ENCODE data around the gene OR5A2.
"Not testable (repeated sequence)": the region's sequence is repeated elsewhere in the genome, so short reads cannot be mapped to it uniquely, and the experiment has no call there.

OR5A2 gene

GRCh38 chr11:59426361-59427067 is at the start of gene OR5A2:
Gene OR5A2, minus strand, starts transcription at chr11:59426413. Its CDS starts 3,460 bp downstream, at chr11:59422953.
- peak; percentile 61 for DNase-seq

DNA sequence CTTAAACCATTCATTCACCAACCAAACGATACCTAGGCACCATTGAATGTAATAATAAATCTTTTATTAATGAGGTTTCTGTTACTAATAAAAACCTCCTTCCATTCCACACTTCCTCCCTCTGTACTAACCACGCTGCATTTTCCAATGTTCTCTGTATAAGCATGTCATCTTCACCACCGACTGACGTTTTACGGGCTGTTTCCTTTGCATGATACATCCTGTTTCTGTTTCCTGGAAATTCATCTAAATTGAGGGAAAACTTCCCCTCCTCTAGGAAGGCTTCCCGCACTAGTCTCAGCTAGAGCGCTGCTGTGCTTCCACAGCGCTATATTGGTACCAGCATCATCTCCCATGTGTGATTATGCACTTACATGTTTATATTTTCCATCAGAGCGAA is 49.0 kb upstream of the OR5A2 start:
- no peak for DNase-seq

GRCh38 chr11:59473015-59473414 is 46.8 kb upstream of the OR5A2 start, which contains the start of gene OR4D10:
Gene OR4D10, plus strand, starts transcription at chr11:59473315. Its CDS starts 4,115 bp downstream, at chr11:59477430.
- DNase-seq = no peak

GRCh38 chr11:59463190-59463641 is 37.0 kb upstream of the OR5A2 start:
- no peak for DNase-seq

DNA sequence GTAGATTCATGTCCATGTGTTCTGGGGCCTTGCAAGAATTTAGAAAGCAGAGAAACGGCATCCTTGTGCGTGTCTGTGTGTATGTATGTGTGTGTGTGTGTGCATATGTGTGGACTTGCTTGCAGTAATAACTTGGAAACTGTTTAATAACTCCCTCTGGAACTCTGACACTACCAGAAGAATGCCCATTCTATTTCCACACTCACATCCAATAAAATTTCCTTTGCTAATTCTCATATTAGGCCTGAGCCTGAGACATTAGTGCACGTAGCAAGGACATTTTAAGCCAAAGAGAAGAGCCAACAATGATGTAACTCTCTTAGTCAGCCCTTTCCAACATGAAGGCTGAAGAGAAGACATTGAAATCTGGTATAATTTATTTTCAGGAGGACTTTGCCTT is 33.7 kb upstream of the OR5A2 start:
- no peak for DNase-seq

DNA sequence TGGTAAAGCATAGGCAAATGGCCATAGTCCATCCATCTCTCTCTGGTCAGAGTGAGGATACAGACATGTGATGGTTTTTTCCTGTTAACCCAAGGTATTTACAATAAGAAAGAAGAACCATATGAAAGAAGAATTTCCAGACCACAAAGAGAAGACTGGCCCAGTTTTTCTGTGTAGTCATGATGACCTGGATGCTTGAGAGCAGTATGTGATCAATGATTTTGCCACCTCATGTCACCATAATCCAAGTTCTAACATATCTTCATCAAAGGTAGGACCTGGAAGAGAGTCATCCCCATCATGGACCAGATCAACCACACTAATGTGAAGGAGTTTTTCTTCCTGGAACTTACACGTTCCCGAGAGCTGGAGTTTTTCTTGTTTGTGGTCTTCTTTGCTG is 30.4 kb upstream of the OR5A2 start, which contains the start of gene OR4D6:
Gene OR4D6 (plus strand): TSS at position 301 of the 400 bp plus-strand sequence. CDS start 0 bp downstream, at position 301.
- DNase-seq = no peak

DNA sequence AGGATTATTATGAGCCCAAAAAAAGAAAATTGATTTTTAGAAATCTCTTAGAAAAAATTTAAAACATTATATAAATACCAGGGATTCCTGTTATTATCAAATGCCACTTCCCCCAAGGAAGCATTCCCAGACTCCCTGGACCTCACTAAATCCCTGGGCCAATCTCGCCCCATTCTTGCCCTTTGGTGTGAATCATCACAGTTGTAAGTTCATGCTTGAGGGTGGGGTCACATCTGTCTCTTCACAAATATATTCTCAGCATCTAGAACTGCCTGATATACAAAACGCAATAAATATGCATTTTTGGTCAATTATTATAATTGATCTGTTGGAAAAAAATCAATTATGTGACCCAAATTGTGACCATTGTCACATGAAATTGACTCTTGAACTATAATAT is 22.3 kb upstream of the OR5A2 start:
- DNase-seq = no peak

DNA sequence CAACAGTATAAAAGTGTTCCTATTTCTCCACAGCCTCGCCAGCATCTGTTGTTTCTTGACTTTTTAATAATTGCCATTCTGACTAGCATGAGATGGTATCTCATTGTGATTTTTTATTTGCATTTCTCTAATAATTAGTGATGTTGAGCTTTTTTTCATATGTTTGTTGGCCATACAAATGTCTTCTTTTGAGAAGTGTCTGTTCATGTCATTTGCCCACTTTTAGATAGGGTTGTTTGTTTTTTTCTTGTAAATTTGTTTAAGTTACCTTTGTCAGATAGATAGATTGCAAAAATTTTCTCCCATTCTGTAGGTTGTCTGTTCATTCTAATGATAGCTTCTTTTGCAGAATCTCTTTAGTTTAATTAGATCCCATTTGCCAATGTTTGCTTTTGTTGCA is 19.4 kb upstream of the OR5A2 start:
- not testable (repeated sequence) for DNase-seq

DNA sequence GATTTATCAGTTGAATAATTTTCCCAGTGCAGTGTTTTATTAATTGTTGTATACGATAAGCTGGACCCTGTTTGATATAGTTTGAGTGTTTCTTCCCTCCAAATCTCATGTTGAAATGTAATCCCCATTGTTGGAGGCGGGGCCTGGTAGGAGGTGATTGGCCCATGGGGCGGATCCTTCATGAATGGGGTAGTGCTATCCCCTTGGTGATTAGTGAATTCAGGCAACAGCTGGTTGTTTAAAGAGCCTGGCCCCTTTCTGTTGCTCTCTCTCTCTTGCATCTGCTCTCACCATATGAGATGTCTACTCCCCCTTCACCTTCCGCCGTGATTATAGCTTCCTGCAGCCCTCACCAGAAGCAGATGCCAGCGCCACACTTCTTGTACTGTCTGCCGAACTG is 11.6 kb upstream of the OR5A2 start:
- DNase-seq = no peak

GRCh38 chr11:59436169-59436568 is 10.0 kb upstream of the OR5A2 start, which contains the start of gene OR5A1:
Gene OR5A1, plus strand, starts transcription at chr11:59436469. Its CDS starts 6,700 bp downstream, at chr11:59443169.
- no peak for DNase-seq

DNA sequence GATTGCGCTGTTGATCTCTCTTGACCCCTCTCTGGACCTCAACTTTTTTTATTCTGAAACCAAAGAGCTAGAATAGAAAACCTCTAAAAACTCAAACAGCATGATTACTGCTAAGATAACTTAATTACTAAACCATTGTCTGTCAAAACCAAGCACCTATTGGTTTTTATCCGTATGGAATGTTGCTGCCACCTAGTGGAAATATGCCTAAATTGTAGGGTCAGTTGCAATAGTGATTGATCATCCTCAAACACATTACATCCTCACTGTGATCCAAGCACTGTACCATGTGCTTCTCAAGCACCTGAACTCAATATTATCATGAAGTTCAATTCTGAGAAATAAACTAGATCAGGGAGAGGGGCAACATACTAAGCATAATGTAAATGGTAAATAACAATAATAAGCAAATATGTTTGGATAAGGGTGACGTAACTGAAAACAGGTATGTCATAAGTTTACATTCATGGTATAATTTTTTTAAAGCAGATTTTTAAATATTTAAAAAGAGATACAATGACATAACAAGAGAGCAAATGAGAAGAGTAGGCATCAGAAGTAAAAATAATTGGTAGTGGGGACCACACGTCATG is 3.8 kb upstream of the OR5A2 start:
- peak; percentile 55 for DNase-seq

GRCh38 chr11:59427068-59427382 is 812 bp upstream of the OR5A2 start:
- DNase-seq = no peak

DNA sequence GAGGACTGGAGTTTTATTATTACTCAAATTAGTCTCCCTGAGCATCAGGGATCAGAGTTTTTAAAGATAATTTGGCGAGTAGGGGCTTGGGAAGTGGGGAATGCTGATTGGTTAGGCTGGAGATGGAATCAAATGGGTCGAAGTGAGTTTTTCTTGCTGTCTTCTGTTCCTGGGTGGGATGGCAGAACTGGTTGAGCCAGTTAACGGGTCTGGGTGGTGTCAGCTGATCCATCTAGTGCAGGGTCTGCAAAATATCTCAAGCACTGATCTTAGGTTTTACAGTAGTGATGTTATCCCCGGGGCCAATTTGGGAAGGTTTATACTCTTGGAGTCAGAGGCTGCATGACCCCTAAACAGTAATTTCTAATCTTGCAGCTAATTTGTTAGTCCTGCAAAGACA is 1.1 kb downstream of the OR5A2 start:
- DNase-seq = no peak

DNA sequence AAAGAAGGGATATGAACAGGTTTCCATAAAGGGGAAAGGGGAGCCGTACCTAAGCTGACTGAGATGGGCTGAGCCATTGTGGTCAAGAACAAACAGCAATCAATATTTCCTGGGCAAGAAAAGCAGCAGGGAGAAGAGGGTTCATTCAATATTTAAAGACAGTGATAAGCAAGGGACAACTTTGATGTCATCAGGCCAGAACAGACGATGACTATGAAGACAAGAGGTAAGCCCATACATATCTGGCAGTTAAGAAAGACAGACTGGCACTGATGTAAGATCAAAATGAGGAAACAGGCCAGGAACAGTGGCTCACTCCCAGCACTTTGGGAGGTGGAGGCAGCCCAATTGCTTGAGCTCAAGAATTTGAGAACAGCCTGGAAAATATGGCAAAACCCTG is 2.4 kb downstream of the OR5A2 start:
- DNase-seq = no peak

- DNase-seq = peak; percentile 95
These were observed 8.1 kb downstream of the OR5A2 start for GRCh38 chr11:59418156-59418555.

DNA sequence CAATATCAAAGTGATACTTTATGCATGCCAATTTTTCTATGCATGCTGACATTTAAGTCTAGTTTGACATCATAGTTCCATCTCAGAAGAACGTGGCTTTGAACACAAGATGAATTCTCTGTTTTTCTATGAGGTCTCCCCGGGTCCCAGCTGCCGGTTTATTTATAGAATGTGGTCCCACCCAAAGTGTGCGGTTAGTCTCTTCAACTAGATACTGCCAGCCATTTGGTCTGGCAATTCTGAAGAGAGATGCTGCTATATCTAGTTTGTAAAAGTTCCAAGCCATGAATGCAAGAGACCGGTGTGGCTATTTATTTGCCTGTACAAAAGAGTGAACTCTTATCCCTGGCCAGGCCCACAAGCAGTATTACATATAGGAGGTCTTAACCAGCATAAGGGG is 9.2 kb downstream of the OR5A2 start:
- DNase-seq = no peak

DNA sequence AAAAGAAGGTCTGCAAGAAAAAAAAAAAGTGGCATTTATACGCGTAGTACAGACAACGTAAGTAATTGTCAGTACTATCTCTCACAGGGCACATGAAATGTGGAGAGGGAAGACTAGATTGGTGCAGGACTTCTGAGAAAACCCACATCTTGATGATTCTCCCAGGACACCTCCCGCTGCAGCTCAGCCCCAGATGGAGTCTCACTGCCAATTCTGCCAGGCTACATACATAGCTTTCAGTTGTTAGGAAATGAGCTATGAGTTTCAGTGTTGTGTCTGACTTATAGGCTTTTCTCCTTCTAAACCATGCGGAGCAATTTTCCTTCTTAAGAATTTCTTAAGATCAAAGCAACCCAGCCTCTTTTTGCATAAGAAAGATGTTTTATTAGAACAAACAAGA is 9.6 kb downstream of the OR5A2 start:
- peak; percentile 8 for DNase-seq

- no peak for DNase-seq
These were observed 11.1 kb downstream of the OR5A2 start for GRCh38 chr11:59415111-59415510.

- no peak for DNase-seq
These were observed 12.6 kb downstream of the OR5A2 start for GRCh38 chr11:59413646-59414045.

GRCh38 chr11:59403546-59403945 is 22.7 kb downstream of the OR5A2 start:
- DNase-seq = no peak

GRCh38 chr11:59401262-59401552 is 25.0 kb downstream of the OR5A2 start:
- DNase-seq = no peak

- DNase-seq = no peak
These were observed 25.6 kb downstream of the OR5A2 start for GRCh38 chr11:59400461-59401261.

DNA sequence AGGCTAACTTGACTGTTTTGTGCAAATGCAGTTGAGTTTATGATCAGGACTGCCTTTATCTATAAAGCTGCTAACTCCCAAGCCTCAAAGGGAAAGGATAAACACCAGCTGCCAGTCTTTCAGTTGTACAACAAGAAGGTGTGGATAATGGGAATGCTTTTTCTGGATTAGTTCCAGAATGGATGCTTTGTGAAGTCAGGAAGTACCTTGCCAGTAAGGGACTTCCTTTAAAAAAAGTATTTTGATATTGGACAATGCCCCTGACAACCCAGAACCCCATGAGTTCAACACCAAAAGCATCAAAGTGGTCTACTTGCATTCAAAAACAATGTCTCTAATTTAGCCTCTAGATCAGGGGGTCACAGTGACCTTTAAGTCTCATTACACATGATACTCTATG is 32.0 kb downstream of the OR5A2 start:
- no peak for DNase-seq

Data from NCI-H446 treated with DMSO at 0.1 percent for 48 hours (cell line).